GM12864 (cell line): ENCODE data around the gene TRANK1.

Experiments used
- DNase-seq: peaks from one replicate; pipeline ENCODE4 v3.0.0-alpha.2; 2011; ENCODE audit warnings: low read depth
- H3K4me3 ChIP-seq: 2 replicates; pipeline ENCODE4 v1.5.1; 2011; ENCODE audit warnings: mild to moderate bottlenecking, low read depth, low read length, control low read depth
- CTCF ChIP-seq: IDR thresholded peaks from 2 replicates; pipeline ENCODE4 v1.5.1; 2011; ENCODE audit warnings: low read depth, mild to moderate bottlenecking, moderate library complexity, low read length, control low read depth, inconsistent platforms; ENCODE audit errors: missing control alignments

The TRANK1 gene

GRCh38 chr3:36859494-36859893 lies 85.4 kb downstream of the TRANK1 start:
- TF ChIP-seq CTCF: no peak
- no peak for DNase-seq

GRCh38 chr3:36852071-36852470 lies 92.8 kb downstream of the TRANK1 start:
- DNase-seq: no peak
- no peak for TF ChIP-seq CTCF
- H3K4me3 ChIP-seq: no peak overlapping the region

More at GRCh38 chr3:36859494-36859893, 85.4 kb downstream of the TRANK1 start:
- H3K4me3 ChIP-seq: no peak overlapping the region

- H3K4me3 ChIP-seq: no peak overlapping the region
- DNase-seq: no peak
- TF ChIP-seq CTCF: no peak
Measured at GRCh38 chr3:36850743-36851142, 94.1 kb downstream of the TRANK1 start.

- no peak for TF ChIP-seq CTCF
- no peak for DNase-seq
- no peak overlapping the region for H3K4me3 ChIP-seq
Measured at GRCh38 chr3:36846406-36846805, 98.4 kb downstream of the TRANK1 start.

- no peak for DNase-seq
- peak; percentile 86 for TF ChIP-seq CTCF
- no peak overlapping the region for H3K4me3 ChIP-seq
Measured at GRCh38 chr3:36843065-36844051, 101.5 kb downstream of the TRANK1 start.

GRCh38 chr3:36842275-36842674 lies 102.6 kb downstream of the TRANK1 start:
- no peak for DNase-seq
- TF ChIP-seq CTCF: no peak
- no peak overlapping the region for H3K4me3 ChIP-seq
